ENCODE data around the gene CCDC74A.
"Not testable (repeated sequence)": the region's sequence is repeated elsewhere in the genome, so short reads cannot be mapped to it uniquely, and the experiment has no call there.

The CCDC74A gene

DNA sequence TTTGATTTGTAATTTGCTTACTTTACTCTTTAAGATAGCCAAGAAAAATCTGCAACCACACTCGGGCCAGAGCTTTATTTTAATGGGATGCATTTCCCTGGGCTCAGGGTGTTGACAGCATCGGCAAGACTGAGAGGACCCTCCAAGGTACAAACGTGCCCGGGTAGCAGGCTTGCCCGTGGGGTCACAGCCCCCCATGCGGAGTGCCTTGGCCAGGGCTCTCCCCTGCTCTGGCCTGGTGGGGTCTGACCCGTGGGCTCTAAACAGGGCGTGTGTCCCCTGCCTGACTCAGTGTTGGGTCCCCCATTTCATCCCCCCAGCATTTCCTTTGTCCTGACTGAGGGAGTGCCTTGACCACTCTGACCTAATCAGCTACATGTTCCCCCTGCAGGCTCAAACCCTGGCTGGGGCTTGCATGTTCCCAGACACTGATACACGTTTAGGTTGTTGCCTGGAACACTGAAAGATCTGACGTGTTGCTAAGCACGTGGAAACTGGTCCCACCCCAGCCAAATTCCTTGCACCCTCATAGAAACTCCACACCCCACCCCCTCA lies 42.7 kb upstream of the CCDC74A start:
- not testable (repeated sequence) for H3K4me2 ChIP-seq (ENCODE audit: low read depth, low read length, poor library complexity, severe bottlenecking); H3K27me3 ChIP-seq (ENCODE audit: insufficient read depth, low read length, poor library complexity, severe bottlenecking); H3K9ac ChIP-seq (ENCODE audit: low read depth, low read length, poor library complexity, severe bottlenecking); H2AFZ ChIP-seq (ENCODE audit: low read length); H3K9me2 ChIP-seq (replicated peaks; ENCODE audit: low read depth, low read length); H3K9me3 ChIP-seq (ENCODE audit: insufficient read depth, low read depth, low read length); H3K36me3 ChIP-seq (ENCODE audit: insufficient read depth, low read length); H3K4me3 ChIP-seq (ENCODE audit: low read length, poor library complexity, severe bottlenecking); H3F3A ChIP-seq (ENCODE audit: low read depth)
- H4K20me1 ChIP-seq (ENCODE audit: insufficient read depth, low read length, poor library complexity, severe bottlenecking): peaks cover 21% of the 10 kb centered on the region
- peaks cover 11% of the 10 kb centered on the region for H3K4me1 ChIP-seq (ENCODE audit: insufficient read depth, low read length, poor library complexity, severe bottlenecking)
- H3K79me2 ChIP-seq (ENCODE audit: insufficient read depth, low read length): peaks cover 34% of the 10 kb centered on the region

DNA sequence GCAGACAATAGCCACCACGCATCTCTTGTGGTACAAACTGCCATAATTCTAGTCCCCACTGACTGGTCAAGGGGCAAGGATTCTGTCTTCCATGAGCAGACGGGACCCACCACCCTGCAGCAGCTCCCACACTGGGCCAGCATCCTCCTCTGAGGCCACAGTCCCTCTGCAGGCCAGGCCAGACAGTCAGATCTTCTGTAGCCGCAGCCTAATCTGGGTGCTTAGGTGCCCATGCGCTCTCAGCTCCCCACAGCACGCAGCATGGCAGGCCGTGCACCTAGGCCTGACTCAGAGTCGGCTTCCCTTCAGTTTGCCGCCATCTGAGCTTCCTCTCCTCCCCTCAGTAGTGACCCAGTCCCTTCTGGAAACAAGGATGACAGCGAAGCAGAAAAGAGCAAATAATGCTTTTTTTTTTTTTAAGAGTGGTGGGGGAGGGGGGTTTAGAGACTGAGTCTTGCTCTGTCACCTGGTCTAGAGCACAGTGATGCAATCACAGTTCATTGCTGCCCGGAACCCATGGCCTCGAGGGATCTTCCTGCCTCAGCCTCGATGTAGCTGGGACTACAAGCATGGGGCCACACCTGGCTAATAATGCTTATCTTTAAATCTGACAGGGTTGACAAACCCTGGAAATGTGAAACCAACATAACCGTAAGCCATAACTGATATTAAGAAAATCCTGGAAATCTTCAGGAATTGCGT lies 41.3 kb upstream of the CCDC74A start:
- not testable (repeated sequence) for H3K36me3 ChIP-seq (ENCODE audit: insufficient read depth, low read length)

DNA sequence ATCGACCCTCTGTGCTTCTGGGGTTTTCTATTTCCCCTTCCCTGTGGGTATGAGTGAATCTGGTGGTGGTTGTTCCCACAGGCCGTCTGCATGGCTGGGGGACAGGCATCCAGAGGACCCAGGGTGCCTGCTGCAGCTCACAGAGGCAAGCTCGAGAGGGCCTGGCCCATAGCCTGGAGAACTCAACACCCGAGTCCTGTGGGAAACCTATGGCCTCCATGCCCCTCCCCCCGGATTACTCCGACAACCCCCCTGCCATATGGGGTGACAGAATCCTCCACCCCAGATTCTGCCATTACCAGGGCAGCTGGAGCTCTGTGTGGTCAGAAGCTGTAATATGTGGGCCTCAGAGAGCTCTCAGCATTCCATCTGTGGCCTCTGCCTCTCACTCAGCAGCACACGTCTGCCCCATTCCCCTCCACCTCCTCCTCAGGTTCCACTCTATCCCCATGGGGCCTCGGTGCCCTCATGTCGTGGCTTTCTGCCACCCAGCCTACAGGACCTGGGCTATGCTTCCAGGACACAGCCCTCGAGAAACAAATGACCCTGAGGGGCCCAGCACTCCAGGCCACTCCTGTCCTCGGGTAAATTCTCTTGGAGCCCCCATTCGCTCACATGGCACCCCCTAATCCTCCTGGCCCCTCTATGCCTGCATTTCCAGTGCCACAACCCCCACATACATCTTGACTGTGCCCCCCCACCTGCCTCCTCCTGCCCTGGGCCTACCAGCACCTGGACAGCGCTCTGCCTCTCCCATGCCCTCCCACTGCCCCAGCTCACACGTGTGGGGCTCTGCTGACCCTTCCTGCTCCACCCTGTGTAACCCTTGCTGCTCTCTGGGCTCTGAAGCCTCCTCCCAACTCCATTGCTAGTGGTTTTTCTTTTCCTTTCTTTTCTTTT lies 39.1 kb upstream of the CCDC74A start:
- Histone ChIP-seq H3K27me3 (ENCODE audit: insufficient read depth, low read length, poor library complexity, severe bottlenecking) (no peaks in the 10 kb centered on the region), H3K4me2 (ENCODE audit: low read depth, low read length, poor library complexity, severe bottlenecking) (peak overlapping the region; percentile 64), H3F3A (ENCODE audit: low read depth) (no peaks in the 10 kb centered on the region), H3K9ac (ENCODE audit: low read depth, low read length, poor library complexity, severe bottlenecking) (peak overlapping the region; percentile 43), H3K79me2 (ENCODE audit: insufficient read depth, low read length) (peaks cover 59% of the 10 kb centered on the region), H3K4me1 (ENCODE audit: insufficient read depth, low read length, poor library complexity, severe bottlenecking) (peaks cover 16% of the 10 kb centered on the region), H3K9me2 (replicated peaks; ENCODE audit: low read depth, low read length) (no peaks in the 10 kb centered on the region), H2AFZ (ENCODE audit: low read length) (no peak overlapping the region), H3K4me3 (ENCODE audit: low read length, poor library complexity, severe bottlenecking) (peak overlapping the region; percentile 40), H4K20me1 (ENCODE audit: insufficient read depth, low read length, poor library complexity, severe bottlenecking) (peaks cover 28% of the 10 kb centered on the region), H3K36me3 (ENCODE audit: insufficient read depth, low read length) (no peaks in the 10 kb centered on the region; the same call in 1 of the 2 replicates), H3K9me3 (ENCODE audit: insufficient read depth, low read depth, low read length) (no peaks in the 10 kb centered on the region)
- no peak for TF ChIP-seq EZH2phosphoT487 (IDR thresholded peaks at IDR 0.05; ENCODE audit: borderline replicate concordance)
- TF ChIP-seq, protein P1, sequence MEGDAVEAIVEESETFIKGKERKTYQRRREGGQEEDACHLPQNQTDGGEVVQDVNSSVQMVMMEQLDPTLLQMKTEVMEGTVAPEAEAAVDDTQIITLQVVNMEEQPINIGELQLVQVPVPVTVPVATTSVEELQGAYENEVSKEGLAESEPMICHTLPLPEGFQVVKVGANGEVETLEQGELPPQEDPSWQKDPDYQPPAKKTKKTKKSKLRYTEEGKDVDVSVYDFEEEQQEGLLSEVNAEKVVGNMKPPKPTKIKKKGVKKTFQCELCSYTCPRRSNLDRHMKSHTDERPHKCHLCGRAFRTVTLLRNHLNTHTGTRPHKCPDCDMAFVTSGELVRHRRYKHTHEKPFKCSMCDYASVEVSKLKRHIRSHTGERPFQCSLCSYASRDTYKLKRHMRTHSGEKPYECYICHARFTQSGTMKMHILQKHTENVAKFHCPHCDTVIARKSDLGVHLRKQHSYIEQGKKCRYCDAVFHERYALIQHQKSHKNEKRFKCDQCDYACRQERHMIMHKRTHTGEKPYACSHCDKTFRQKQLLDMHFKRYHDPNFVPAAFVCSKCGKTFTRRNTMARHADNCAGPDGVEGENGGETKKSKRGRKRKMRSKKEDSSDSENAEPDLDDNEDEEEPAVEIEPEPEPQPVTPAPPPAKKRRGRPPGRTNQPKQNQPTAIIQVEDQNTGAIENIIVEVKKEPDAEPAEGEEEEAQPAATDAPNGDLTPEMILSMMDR (conservative IDR thresholded peaks at IDR 0.05; ENCODE audit: low read length): no peak

More for the DNA sequence above, 41.3 kb upstream of the CCDC74A start:
- not testable (repeated sequence) for H3K9ac ChIP-seq (ENCODE audit: low read depth, low read length, poor library complexity, severe bottlenecking); H3K9me2 ChIP-seq (replicated peaks; ENCODE audit: low read depth, low read length); H3K9me3 ChIP-seq (ENCODE audit: insufficient read depth, low read depth, low read length); H3K4me3 ChIP-seq (ENCODE audit: low read length, poor library complexity, severe bottlenecking); H3K27me3 ChIP-seq (ENCODE audit: insufficient read depth, low read length, poor library complexity, severe bottlenecking); H3F3A ChIP-seq (ENCODE audit: low read depth); H3K4me2 ChIP-seq (ENCODE audit: low read depth, low read length, poor library complexity, severe bottlenecking); H2AFZ ChIP-seq (ENCODE audit: low read length)
- Histone ChIP-seq H3K4me1 (ENCODE audit: insufficient read depth, low read length, poor library complexity, severe bottlenecking) (peaks cover 16% of the 10 kb centered on the region), H3K79me2 (ENCODE audit: insufficient read depth, low read length) (peaks cover 48% of the 10 kb centered on the region), H4K20me1 (ENCODE audit: insufficient read depth, low read length, poor library complexity, severe bottlenecking) (peaks cover 26% of the 10 kb centered on the region)

DNA sequence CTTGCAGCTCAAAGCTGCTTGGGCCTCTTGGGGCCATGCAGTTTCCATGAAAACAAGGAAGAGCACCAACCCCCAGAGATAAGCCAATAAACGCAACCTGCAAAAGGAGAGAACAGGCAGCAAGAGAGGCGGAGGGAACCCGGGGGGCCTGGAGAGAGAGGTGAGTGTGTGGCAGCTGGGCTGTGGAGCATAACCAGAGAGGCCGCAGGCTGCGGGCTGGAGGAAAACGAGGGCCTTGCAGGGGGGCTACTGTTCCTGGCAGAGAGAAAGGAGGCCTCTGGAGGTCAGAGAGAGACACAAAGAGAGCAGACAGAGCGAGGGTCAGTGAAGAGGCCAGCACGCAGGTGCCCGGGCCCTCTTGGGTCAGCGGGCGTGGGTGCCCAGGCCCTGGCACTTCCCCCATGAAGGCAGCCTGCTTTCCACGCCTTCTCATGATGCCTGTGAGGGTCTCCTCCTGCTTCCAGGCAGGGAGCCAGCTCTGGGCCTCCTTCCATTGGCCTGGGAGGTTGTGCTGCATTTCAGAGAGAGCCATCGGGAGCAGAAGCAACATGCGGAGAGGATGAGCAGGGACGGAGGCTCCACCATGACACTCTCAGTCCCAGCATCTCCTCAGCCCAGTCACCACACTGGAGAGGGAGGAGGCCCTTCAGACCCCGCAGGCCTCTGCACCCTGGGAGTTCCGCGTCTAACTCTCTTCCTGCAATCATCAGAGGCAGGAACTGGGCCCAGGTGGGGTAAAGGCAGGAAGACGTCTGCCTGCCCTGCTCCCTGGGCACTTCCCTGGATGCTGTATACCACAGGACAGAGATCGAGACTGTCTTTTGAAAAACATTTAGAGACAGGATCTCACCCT lies 36.8 kb upstream of the CCDC74A start:
- Histone ChIP-seq H3K9ac (ENCODE audit: low read depth, low read length, poor library complexity, severe bottlenecking) (peak overlapping the region; percentile 99), H3K4me1 (ENCODE audit: insufficient read depth, low read length, poor library complexity, severe bottlenecking) (peaks cover 29% of the 10 kb centered on the region), H3K4me3 (ENCODE audit: low read length, poor library complexity, severe bottlenecking) (peak overlapping the region; percentile 99), H3K4me2 (ENCODE audit: low read depth, low read length, poor library complexity, severe bottlenecking) (peak overlapping the region; percentile 96), H3K79me2 (ENCODE audit: insufficient read depth, low read length) (peaks cover 82% of the 10 kb centered on the region), H4K20me1 (ENCODE audit: insufficient read depth, low read length, poor library complexity, severe bottlenecking) (peaks cover 47% of the 10 kb centered on the region)
- not testable (repeated sequence) for H3F3A ChIP-seq (ENCODE audit: low read depth); H3K9me2 ChIP-seq (replicated peaks; ENCODE audit: low read depth, low read length); H3K9me3 ChIP-seq (ENCODE audit: insufficient read depth, low read depth, low read length); H3K36me3 ChIP-seq (ENCODE audit: insufficient read depth, low read length); H3K27me3 ChIP-seq (ENCODE audit: insufficient read depth, low read length, poor library complexity, severe bottlenecking); H2AFZ ChIP-seq (ENCODE audit: low read length)

DNA sequence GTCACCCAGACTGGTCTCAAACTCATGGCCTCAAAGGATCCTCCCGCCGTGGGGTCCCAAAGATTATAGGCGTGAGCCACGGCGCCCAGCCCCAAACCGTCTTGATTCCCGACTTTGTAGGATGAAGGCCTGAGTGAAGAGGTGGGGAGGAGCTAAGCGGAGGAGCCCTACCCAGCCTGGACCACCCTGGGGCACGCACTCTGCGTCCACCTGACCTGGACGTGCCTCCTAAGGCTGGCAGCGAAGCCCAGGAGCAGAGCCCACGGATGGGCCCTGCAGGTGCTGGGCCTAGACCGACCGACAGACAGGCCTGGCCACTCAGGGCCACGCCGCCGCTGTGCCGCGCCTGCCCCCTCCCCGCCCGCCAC lies 36.2 kb upstream of the CCDC74A start:
- H3K4me1 ChIP-seq (ENCODE audit: insufficient read depth, low read length, poor library complexity, severe bottlenecking): peaks cover 34% of the 10 kb centered on the region

DNA sequence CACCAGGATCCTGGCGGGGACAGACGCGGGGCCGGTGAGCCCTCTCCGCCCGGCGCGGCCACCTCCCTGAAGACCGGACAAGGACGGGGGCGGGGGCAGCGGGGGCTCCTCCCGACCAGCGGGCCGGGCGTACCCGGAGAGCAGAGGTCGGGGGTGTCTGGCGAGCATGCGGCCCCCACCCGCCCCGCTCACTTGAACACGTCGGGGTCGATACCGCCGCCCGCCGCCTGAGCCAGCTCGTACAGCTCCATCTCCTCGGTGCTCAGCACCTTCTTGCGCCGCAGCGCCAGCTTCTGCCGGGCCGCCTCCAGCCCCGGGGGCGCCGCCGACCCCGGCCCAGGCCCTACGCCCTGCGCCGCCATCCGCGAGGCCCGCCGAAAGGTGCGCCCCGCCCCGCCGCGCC lies 35.7 kb upstream of the CCDC74A start, which contains the start of gene MZT2A:
Gene MZT2A (minus strand): TSS at position 383 of the 403 bp plus-strand sequence. CDS start 21 bp downstream, at position 362.
- Histone ChIP-seq H3K4me2 (ENCODE audit: low read depth, low read length, poor library complexity, severe bottlenecking) (peak within 1 kb of the TSS; percentile 96), H4K20me1 (ENCODE audit: insufficient read depth, low read length, poor library complexity, severe bottlenecking) (peaks cover 49% of the 10 kb centered on the region), H2AFZ (ENCODE audit: low read length) (peak within 1 kb of the TSS; percentile 97), H3K4me1 (ENCODE audit: insufficient read depth, low read length, poor library complexity, severe bottlenecking) (peaks cover 34% of the 10 kb centered on the region), H3K9ac (ENCODE audit: low read depth, low read length, poor library complexity, severe bottlenecking) (peak within 1 kb of the TSS; percentile 99), H3K79me2 (ENCODE audit: insufficient read depth, low read length) (peaks cover 84% of the 10 kb centered on the region), H3K4me3 (ENCODE audit: low read length, poor library complexity, severe bottlenecking) (peak within 1 kb of the TSS; percentile 99)
- H3K9me2 ChIP-seq (replicated peaks; ENCODE audit: low read depth, low read length); H3F3A ChIP-seq (ENCODE audit: low read depth); H3K36me3 ChIP-seq (ENCODE audit: insufficient read depth, low read length); H3K27me3 ChIP-seq (ENCODE audit: insufficient read depth, low read length, poor library complexity, severe bottlenecking); H3K9me3 ChIP-seq (ENCODE audit: insufficient read depth, low read depth, low read length): not testable (repeated sequence)

More for the DNA sequence above, 36.2 kb upstream of the CCDC74A start:
- Histone ChIP-seq H3K79me2 (ENCODE audit: insufficient read depth, low read length) (peaks cover 84% of the 10 kb centered on the region), H4K20me1 (ENCODE audit: insufficient read depth, low read length, poor library complexity, severe bottlenecking) (peaks cover 49% of the 10 kb centered on the region), H3K9ac (ENCODE audit: low read depth, low read length, poor library complexity, severe bottlenecking) (peak overlapping the region; percentile 99), H3K4me3 (ENCODE audit: low read length, poor library complexity, severe bottlenecking) (peak overlapping the region; percentile 99), H3K4me2 (ENCODE audit: low read depth, low read length, poor library complexity, severe bottlenecking) (peak overlapping the region; percentile 96)
- not testable (repeated sequence) for H3K9me3 ChIP-seq (ENCODE audit: insufficient read depth, low read depth, low read length); H3K9me2 ChIP-seq (replicated peaks; ENCODE audit: low read depth, low read length); H2AFZ ChIP-seq (ENCODE audit: low read length); H3K36me3 ChIP-seq (ENCODE audit: insufficient read depth, low read length); H3F3A ChIP-seq (ENCODE audit: low read depth); H3K27me3 ChIP-seq (ENCODE audit: insufficient read depth, low read length, poor library complexity, severe bottlenecking)
